Calu3 (cell line): ENCODE data around the gene HCK. TPM values are rescaled to one million over a fixed set of nuclear protein-coding genes. Genes with fewer than 3 reads are reported as not detected.
"Not testable (repeated sequence)": the region's sequence is repeated elsewhere in the genome, so short reads cannot be mapped to it uniquely, and the experiment has no call there.

ENCODE experiments used
- BruUV-seq: library from RNA; stranded (reverse); fragments of 400-500 nt; replicated peaks from 2 replicates; lab custom pipeline; 2021; lab: Mats Ljungman, UMichigan
- CTCF ChIA-PET: fragments of 300-600 bp; sonication (Branson Sonifier 250); formaldehyde crosslinking; loops from one replicate; lab custom pipeline; 2022; ENCODE audit warnings: antibody characterized with exemption; lab: Charles Lee
- DNase-seq: peaks from one replicate; pipeline ENCODE4 v3.0.0; 2022
- H3K27ac Mint-ChIP-seq: one replicate; pipeline ENCODE4 v1.8.0; 2022; ENCODE audit warnings: mixed read lengths; ENCODE audit not compliant: unreplicated experiment
- H3K27me3 Mint-ChIP-seq: one replicate; pipeline ENCODE4 v1.8.0; 2022; ENCODE audit warnings: mixed read lengths; ENCODE audit not compliant: unreplicated experiment
- H3K36me3 Mint-ChIP-seq: one replicate; pipeline ENCODE4 v1.8.0; 2022; ENCODE audit warnings: mild to moderate bottlenecking, moderate library complexity, mixed read lengths; ENCODE audit not compliant: insufficient read depth, unreplicated experiment
- H3K4me1 Mint-ChIP-seq: one replicate; pipeline ENCODE4 v1.8.0; 2022; ENCODE audit warnings: mild to moderate bottlenecking, low read depth, mixed read lengths; ENCODE audit not compliant: unreplicated experiment
- H3K4me3 Mint-ChIP-seq: one replicate; pipeline ENCODE4 v1.8.0; 2022; ENCODE audit warnings: mild to moderate bottlenecking, low read depth, moderate library complexity, mixed read lengths; ENCODE audit not compliant: unreplicated experiment
- H3K9me3 Mint-ChIP-seq: one replicate; pipeline ENCODE4 v1.8.0; 2022; ENCODE audit warnings: low read depth, mixed read lengths; ENCODE audit not compliant: unreplicated experiment
- CTCF ChIP-seq: fragments of 200-600 bp; IDR thresholded peaks from one replicate; pipeline ENCODE4 v1.8.0; 2022; ENCODE audit warnings: antibody characterized with exemption; ENCODE audit not compliant: unreplicated experiment
- intact Hi-C: fragments of 100-400 bp; cut with micrococcal nuclease; formaldehyde crosslinking; loops from one replicate; pipeline ENCODE4 v1.10.0; 2022; ENCODE audit not compliant: unreplicated experiment
- total RNA-seq: library from RNA; stranded (reverse); gene quantifications from 2 replicates; pipeline ENCODE4 v1.2.3, GENCODE V29; 2022

The HCK gene
- total RNA-seq, 1 experiment from 2014 or later = not detected

- no peaks in the 10 kb centered on the region for H3K27me3 Mint-ChIP-seq
- H3K36me3 Mint-ChIP-seq = peaks cover 25% of the 10 kb centered on the region
- BruUV-seq = no TSS peak
- H3K4me1 Mint-ChIP-seq = no peaks in the 10 kb centered on the region
- DNase-seq = no peak
- no peak for TF ChIP-seq CTCF
- no peaks in the 10 kb centered on the region for H3K9me3 Mint-ChIP-seq
- CTCF ChIA-PET = no interaction called here
- no peak overlapping the region for H3K27ac Mint-ChIP-seq
- intact Hi-C loops = no loop called here
- H3K4me3 Mint-ChIP-seq = no peak overlapping the region
Observed at GRCh38 chr20:32119734-32120133, 67.7 kb downstream of the HCK start.

- H3K27ac Mint-ChIP-seq, H3K36me3 Mint-ChIP-seq, DNase-seq, H3K4me3 Mint-ChIP-seq, CTCF ChIA-PET, H3K4me1 Mint-ChIP-seq, BruUV-seq, H3K9me3 Mint-ChIP-seq, intact Hi-C loops, H3K27me3 Mint-ChIP-seq: not testable (repeated sequence)
Observed at GRCh38 chr20:32121908-32122307, 69.9 kb downstream of the HCK start.

- Mint-ChIP-seq H3K27me3 (no peaks in the 10 kb centered on the region), H3K4me1 (no peaks in the 10 kb centered on the region), H3K4me3 (no peak overlapping the region), H3K9me3 (no peaks in the 10 kb centered on the region), H3K27ac (no peak overlapping the region), H3K36me3 (no peaks in the 10 kb centered on the region)
- CTCF ChIA-PET = no interaction called here
- BruUV-seq = no TSS peak
- TF ChIP-seq CTCF = no peak
- intact Hi-C loops = no loop called here
- DNase-seq = no peak
Observed at GRCh38 chr20:32123088-32123487, 71.0 kb downstream of the HCK start.

GRCh38 chr20:32124916-32125454 lies 72.9 kb downstream of the HCK start:
- H3K36me3 Mint-ChIP-seq = no peaks in the 10 kb centered on the region
- CTCF ChIA-PET = no interaction called here
- no peak overlapping the region for H3K27ac Mint-ChIP-seq
- DNase-seq = no peak
- H3K4me1 Mint-ChIP-seq = no peaks in the 10 kb centered on the region
- no peak overlapping the region for H3K4me3 Mint-ChIP-seq
- H3K9me3 Mint-ChIP-seq = no peaks in the 10 kb centered on the region
- H3K27me3 Mint-ChIP-seq = no peaks in the 10 kb centered on the region
- TF ChIP-seq CTCF = no peak
- intact Hi-C loops = no loop called here
- BruUV-seq = no TSS peak

DNA sequence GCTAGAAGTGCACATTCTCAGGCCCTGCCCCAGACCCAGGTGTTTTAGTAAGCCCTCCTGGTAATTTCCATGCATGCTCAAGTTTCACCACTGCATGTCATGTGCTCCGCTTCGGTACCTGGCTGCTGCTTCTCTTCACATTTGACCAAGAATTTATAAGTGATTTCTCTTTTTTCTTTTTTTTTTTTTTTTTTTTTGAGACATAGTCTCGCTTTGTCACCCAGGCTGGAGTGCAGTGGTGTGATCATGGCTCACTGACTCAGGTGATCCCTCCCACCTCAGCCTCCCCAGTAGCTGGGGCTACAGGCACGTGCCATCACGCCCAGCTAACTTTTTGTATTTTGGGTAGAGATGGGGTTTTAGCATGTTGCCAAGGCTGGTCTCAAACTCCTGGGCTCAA lies 73.5 kb downstream of the HCK start:
- Mint-ChIP-seq H3K27me3 (no peaks in the 10 kb centered on the region), H3K36me3 (no peaks in the 10 kb centered on the region), H3K9me3 (no peaks in the 10 kb centered on the region), H3K27ac (no peak overlapping the region), H3K4me1 (no peaks in the 10 kb centered on the region), H3K4me3 (no peak overlapping the region)
- no peak for DNase-seq
- CTCF ChIA-PET = no interaction called here
- no peak for TF ChIP-seq CTCF
- intact Hi-C loops = no loop called here
- BruUV-seq = no TSS peak
